Prostate gland (tissue), 2 donors: ENCODE data around the gene DSCAML1.

Experiments
- CTCF ChIP-seq, 4 experiments: fragments of 200-600 bp in 2 of 4; fragments of 450-650 bp in 2 of 4; sonication (generic) in 2 of 4; IDR thresholded peaks; 1 replicate in 3 of 4; 2 replicates in 1 of 4; pipeline ENCODE4 v1.5.1; 2016 to 2019; ENCODE audit warnings: antibody characterized with exemption in 4 of 4, mild to moderate bottlenecking in 2 of 4, moderate library complexity in 2 of 4
- POLR2A ChIP-seq: fragments of 450-650 bp; IDR thresholded peaks from one replicate; pipeline ENCODE4 v1.6.1; 2016; ENCODE audit warnings: antibody characterized with exemption, mild to moderate bottlenecking

- TF ChIP-seq CTCF (IDR thresholded peaks at IDR 0.05) (no peak), POLR2A (no peak)
Measured at GRCh38 chr11:117423046-117423575, 373.9 kb downstream of the DSCAML1 start.
